Loucy (cell line): ENCODE measurements around the gene NCMAP.
"Not testable (repeated sequence)": the region's sequence is repeated elsewhere in the genome, so short reads cannot be mapped to it uniquely, and the experiment has no call there.

Experiments
- H2AFZ ChIP-seq: fragments of 200-600 bp; sonication (generic); 2 replicates; pipeline ENCODE4 v1.6.0; 2016; ENCODE audit warnings: antibody characterized with exemption, mild to moderate bottlenecking, low read length, moderate library complexity
- H3F3A ChIP-seq: fragments of 200-600 bp; 2 replicates; pipeline ENCODE4 v1.6.0; 2016; ENCODE audit warnings: antibody characterized with exemption, low read depth, mild to moderate bottlenecking
- H3K27me3 ChIP-seq: fragments of 200-600 bp; sonication (generic); 2 replicates; pipeline ENCODE4 v1.6.1; 2014; ENCODE audit warnings: low read length, mild to moderate bottlenecking; ENCODE audit not compliant: insufficient read depth, poor library complexity, severe bottlenecking
- H3K36me3 ChIP-seq: fragments of 200-600 bp; sonication (generic); 2 replicates; pipeline ENCODE4 v1.6.1; 2016; ENCODE audit warnings: low read length; ENCODE audit not compliant: insufficient read depth
- H3K4me1 ChIP-seq: fragments of 200-600 bp; sonication (generic); 2 replicates; pipeline ENCODE4 v1.5.1; 2014; ENCODE audit warnings: low read length, mild to moderate bottlenecking; ENCODE audit not compliant: insufficient read depth, poor library complexity, severe bottlenecking
- H3K4me2 ChIP-seq: fragments of 200-600 bp; sonication (generic); 2 replicates; pipeline ENCODE4 v1.6.0; 2014; ENCODE audit warnings: antibody characterized with exemption, low read length, low read depth, mild to moderate bottlenecking; ENCODE audit not compliant: poor library complexity, severe bottlenecking
- H3K4me3 ChIP-seq: fragments of 200-600 bp; sonication (generic); 2 replicates; pipeline ENCODE4 v1.5.1; 2014; ENCODE audit warnings: low read length, mild to moderate bottlenecking, mixed read lengths; ENCODE audit not compliant: poor library complexity, severe bottlenecking
- H3K79me2 ChIP-seq: fragments of 200-600 bp; sonication (generic); 2 replicates; pipeline ENCODE4 v1.6.1; 2014; ENCODE audit warnings: low read length; ENCODE audit not compliant: insufficient read depth
- H3K9ac ChIP-seq: fragments of 200-600 bp; sonication (generic); 2 replicates; pipeline ENCODE4 v1.6.0; 2014; ENCODE audit warnings: mild to moderate bottlenecking, low read depth, low read length, moderate library complexity; ENCODE audit not compliant: poor library complexity, severe bottlenecking
- H3K9me2 ChIP-seq: fragments of 200-600 bp; sonication (generic); replicated peaks from 2 replicates; pipeline ENCODE4 v1.6.1; 2016; ENCODE audit warnings: low read depth, low read length, mixed read lengths
- H3K9me3 ChIP-seq: fragments of 200-600 bp; sonication (generic); 2 replicates; pipeline ENCODE4 v1.6.1; 2014; ENCODE audit warnings: mild to moderate bottlenecking, antibody characterized with exemption, low read length, low read depth; ENCODE audit not compliant: insufficient read depth
- H4K20me1 ChIP-seq: fragments of 200-600 bp; sonication (generic); 2 replicates; pipeline ENCODE4 v1.6.0; 2014; ENCODE audit warnings: antibody characterized with exemption, low read length, mild to moderate bottlenecking; ENCODE audit not compliant: insufficient read depth, poor library complexity, severe bottlenecking
- EZH2phosphoT487 ChIP-seq: fragments of 200-600 bp; IDR thresholded peaks from 2 replicates; pipeline ENCODE4 v1.6.1; 2018; ENCODE audit warnings: antibody characterized with exemption, mild to moderate bottlenecking, moderate library complexity, borderline replicate concordance
- TF ChIP-seq, protein P1 (sequence below): fragments of 200-600 bp; sonication (generic); conservative IDR thresholded peaks from 2 replicates; pipeline ENCODE4 v1.5.1; 2014; ENCODE audit warnings: mild to moderate bottlenecking, antibody characterized with exemption, low read length

The NCMAP gene

GRCh38 chr1:24508911-24509310, 47.0 kb upstream of the NCMAP start:
- no peak overlapping the region for H3K4me2 ChIP-seq
- H3K4me3 ChIP-seq: no peak overlapping the region
- TF ChIP-seq EZH2phosphoT487: no peak
- TF ChIP-seq, protein P1, sequence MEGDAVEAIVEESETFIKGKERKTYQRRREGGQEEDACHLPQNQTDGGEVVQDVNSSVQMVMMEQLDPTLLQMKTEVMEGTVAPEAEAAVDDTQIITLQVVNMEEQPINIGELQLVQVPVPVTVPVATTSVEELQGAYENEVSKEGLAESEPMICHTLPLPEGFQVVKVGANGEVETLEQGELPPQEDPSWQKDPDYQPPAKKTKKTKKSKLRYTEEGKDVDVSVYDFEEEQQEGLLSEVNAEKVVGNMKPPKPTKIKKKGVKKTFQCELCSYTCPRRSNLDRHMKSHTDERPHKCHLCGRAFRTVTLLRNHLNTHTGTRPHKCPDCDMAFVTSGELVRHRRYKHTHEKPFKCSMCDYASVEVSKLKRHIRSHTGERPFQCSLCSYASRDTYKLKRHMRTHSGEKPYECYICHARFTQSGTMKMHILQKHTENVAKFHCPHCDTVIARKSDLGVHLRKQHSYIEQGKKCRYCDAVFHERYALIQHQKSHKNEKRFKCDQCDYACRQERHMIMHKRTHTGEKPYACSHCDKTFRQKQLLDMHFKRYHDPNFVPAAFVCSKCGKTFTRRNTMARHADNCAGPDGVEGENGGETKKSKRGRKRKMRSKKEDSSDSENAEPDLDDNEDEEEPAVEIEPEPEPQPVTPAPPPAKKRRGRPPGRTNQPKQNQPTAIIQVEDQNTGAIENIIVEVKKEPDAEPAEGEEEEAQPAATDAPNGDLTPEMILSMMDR: no peak
- peaks cover 80% of the 10 kb centered on the region for H3K79me2 ChIP-seq
- no peaks in the 10 kb centered on the region for H3F3A ChIP-seq
- no peaks in the 10 kb centered on the region for H3K9me2 ChIP-seq
- no peaks in the 10 kb centered on the region for H3K36me3 ChIP-seq
- H3K4me1 ChIP-seq: peaks cover 44% of the 10 kb centered on the region
- no peak overlapping the region for H2AFZ ChIP-seq
- H3K27me3 ChIP-seq: no peaks in the 10 kb centered on the region
- H3K9ac ChIP-seq: no peak overlapping the region
- H4K20me1 ChIP-seq: peaks cover 8% of the 10 kb centered on the region
- no peaks in the 10 kb centered on the region for H3K9me3 ChIP-seq

GRCh38 chr1:24513706-24514105, 42.2 kb upstream of the NCMAP start:
- TF ChIP-seq EZH2phosphoT487: no peak
- TF ChIP-seq, protein P1: no peak
- H3F3A ChIP-seq: no peaks in the 10 kb centered on the region

GRCh38 chr1:24514946-24515345, 40.9 kb upstream of the NCMAP start:
- peaks cover 3% of the 10 kb centered on the region; the same call in 1 of the 2 replicates for H3K36me3 ChIP-seq
- peaks cover 5% of the 10 kb centered on the region for H3K4me1 ChIP-seq
- no peak overlapping the region for H3K4me3 ChIP-seq
- H3K9me3 ChIP-seq: no peaks in the 10 kb centered on the region
- TF ChIP-seq, protein P1: no peak
- TF ChIP-seq EZH2phosphoT487: no peak
- H3K9ac ChIP-seq: no peak overlapping the region
- H3K9me2 ChIP-seq: no peaks in the 10 kb centered on the region
- no peak overlapping the region for H3K4me2 ChIP-seq
- H3K27me3 ChIP-seq: no peaks in the 10 kb centered on the region
- H3K79me2 ChIP-seq: peaks cover 30% of the 10 kb centered on the region
- no peaks in the 10 kb centered on the region for H3F3A ChIP-seq
- H4K20me1 ChIP-seq: no peaks in the 10 kb centered on the region
- H2AFZ ChIP-seq: no peak overlapping the region

More at GRCh38 chr1:24513706-24514105, 42.2 kb upstream of the NCMAP start:
- Histone ChIP-seq H3K27me3 (no peaks in the 10 kb centered on the region), H3K79me2 (peaks cover 39% of the 10 kb centered on the region), H3K9me3 (no peaks in the 10 kb centered on the region), H3K9ac (no peak overlapping the region), H3K4me2 (no peak overlapping the region), H3K9me2 (no peaks in the 10 kb centered on the region), H3K4me3 (no peak overlapping the region), H3K4me1 (peaks cover 7% of the 10 kb centered on the region), H2AFZ (no peak overlapping the region), H4K20me1 (peaks cover 3% of the 10 kb centered on the region), H3K36me3 (peaks cover 3% of the 10 kb centered on the region; the same call in 1 of the 2 replicates)

DNA sequence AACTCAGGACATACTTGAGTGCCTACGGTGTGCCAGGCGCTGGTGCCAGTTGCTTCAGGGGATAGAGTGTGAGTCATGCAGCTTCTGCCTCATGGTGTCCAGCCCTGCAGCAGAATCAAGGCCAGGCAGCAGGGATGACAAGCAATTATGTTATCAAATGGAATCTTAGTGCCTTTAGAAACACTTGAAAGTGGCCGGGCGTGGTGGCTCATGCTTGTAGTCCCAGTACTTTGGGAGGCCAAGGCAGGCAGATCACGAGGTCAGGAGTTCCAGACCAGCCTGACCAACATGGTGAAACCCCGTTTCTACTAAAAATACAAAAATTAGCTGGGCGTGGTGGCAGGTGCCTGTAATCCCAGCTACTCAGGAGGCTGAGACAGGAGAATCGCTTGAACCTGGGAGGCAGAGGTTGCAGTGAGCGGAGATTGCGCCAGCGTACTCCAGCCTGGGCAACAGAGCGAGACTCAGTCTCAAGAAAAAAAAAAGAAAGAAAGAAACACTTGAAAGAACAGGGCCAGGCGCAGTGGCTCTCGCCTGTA, 40.1 kb upstream of the NCMAP start:
- not testable (repeated sequence) for H3F3A ChIP-seq, H3K4me3 ChIP-seq, H3K9me2 ChIP-seq, H3K4me1 ChIP-seq, H3K4me2 ChIP-seq, H3K36me3 ChIP-seq, H3K9ac ChIP-seq, H2AFZ ChIP-seq, H3K9me3 ChIP-seq, H3K27me3 ChIP-seq, H4K20me1 ChIP-seq
- H3K79me2 ChIP-seq: peaks cover 30% of the 10 kb centered on the region
